Neural progenitor cell (in vitro differentiated cells): ENCODE results near the gene PAFAH1B1.
"Not testable (repeated sequence)": the region's sequence is repeated elsewhere in the genome, so short reads cannot be mapped to it uniquely, and the experiment has no call there.

Source experiments
- EZH2 ChIP-seq: fragments of 200-600 bp; sonication (generic); IDR thresholded peaks from 2 replicates; pipeline ENCODE4 v1.6.1; 2017; ENCODE audit warnings: antibody characterized with exemption, mild to moderate bottlenecking, moderate library complexity
- TF ChIP-seq, protein P1 (sequence below): fragments of 200-600 bp; sonication (generic); IDR thresholded peaks from 2 replicates; pipeline ENCODE4 v1.5.1; 2017; ENCODE audit warnings: antibody characterized with exemption, mild to moderate bottlenecking

- TF ChIP-seq, protein P1, sequence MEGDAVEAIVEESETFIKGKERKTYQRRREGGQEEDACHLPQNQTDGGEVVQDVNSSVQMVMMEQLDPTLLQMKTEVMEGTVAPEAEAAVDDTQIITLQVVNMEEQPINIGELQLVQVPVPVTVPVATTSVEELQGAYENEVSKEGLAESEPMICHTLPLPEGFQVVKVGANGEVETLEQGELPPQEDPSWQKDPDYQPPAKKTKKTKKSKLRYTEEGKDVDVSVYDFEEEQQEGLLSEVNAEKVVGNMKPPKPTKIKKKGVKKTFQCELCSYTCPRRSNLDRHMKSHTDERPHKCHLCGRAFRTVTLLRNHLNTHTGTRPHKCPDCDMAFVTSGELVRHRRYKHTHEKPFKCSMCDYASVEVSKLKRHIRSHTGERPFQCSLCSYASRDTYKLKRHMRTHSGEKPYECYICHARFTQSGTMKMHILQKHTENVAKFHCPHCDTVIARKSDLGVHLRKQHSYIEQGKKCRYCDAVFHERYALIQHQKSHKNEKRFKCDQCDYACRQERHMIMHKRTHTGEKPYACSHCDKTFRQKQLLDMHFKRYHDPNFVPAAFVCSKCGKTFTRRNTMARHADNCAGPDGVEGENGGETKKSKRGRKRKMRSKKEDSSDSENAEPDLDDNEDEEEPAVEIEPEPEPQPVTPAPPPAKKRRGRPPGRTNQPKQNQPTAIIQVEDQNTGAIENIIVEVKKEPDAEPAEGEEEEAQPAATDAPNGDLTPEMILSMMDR, result not testable (repeated sequence)
- not testable (repeated sequence) for TF ChIP-seq EZH2
Measured at GRCh38 chr17:2626626-2627219, 33.3 kb downstream of the PAFAH1B1 start.
